Glutamatergic neuron (in vitro differentiated cells): ENCODE results near the gene HOXD9. TPM values are rescaled to one million over a fixed set of nuclear protein-coding genes. Genes with fewer than 3 reads are reported as not detected.

ENCODE experiments used
- DNase-seq: peaks from one replicate; pipeline ENCODE4 v3.0.0; 2022
- H3K27ac Mint-ChIP-seq: one replicate; pipeline ENCODE4 v1.8.0; 2020; ENCODE audit warnings: mild to moderate bottlenecking, mixed read lengths, inconsistent platforms; ENCODE audit not compliant: unreplicated experiment
- H3K27me3 Mint-ChIP-seq: one replicate; pipeline ENCODE4 v1.8.0; 2020; ENCODE audit warnings: mild to moderate bottlenecking, moderate library complexity, mixed read lengths, inconsistent platforms; ENCODE audit not compliant: unreplicated experiment
- H3K36me3 Mint-ChIP-seq: one replicate; pipeline ENCODE4 v1.8.0; 2020; ENCODE audit warnings: mild to moderate bottlenecking, mixed read lengths, inconsistent platforms; ENCODE audit not compliant: unreplicated experiment
- H3K4me1 Mint-ChIP-seq: one replicate; pipeline ENCODE4 v1.8.0; 2020; ENCODE audit warnings: mild to moderate bottlenecking, low read depth, mixed read lengths, inconsistent platforms; ENCODE audit not compliant: unreplicated experiment
- H3K4me3 Mint-ChIP-seq: one replicate; pipeline ENCODE4 v1.8.0; 2020; ENCODE audit warnings: mild to moderate bottlenecking, mixed read lengths, inconsistent platforms; ENCODE audit not compliant: unreplicated experiment
- H3K9me3 Mint-ChIP-seq: one replicate; pipeline ENCODE4 v1.8.0; 2020; ENCODE audit warnings: mild to moderate bottlenecking, moderate library complexity, mixed read lengths, inconsistent platforms; ENCODE audit not compliant: unreplicated experiment
- CTCF ChIP-seq: fragments of 200-600 bp; sonication (generic); IDR thresholded peaks from one replicate; pipeline ENCODE4 v1.5.0; 2021; ENCODE audit not compliant: partially characterized antibody, unreplicated experiment
- total RNA-seq: library from RNA; stranded (reverse); fragmentation: NEBNext Ultra II Directional; extraction: Animal tissue kit (Norgen Biotek cat#: 25700); gene quantifications from one replicate; pipeline ENCODE4 v1.2.1, GENCODE V29; 2021; ENCODE audit not compliant: unreplicated experiment

HOXD9 gene
- total RNA-seq, 1 donor from 2014 or later: 0.44 TPM

- Mint-ChIP-seq H3K36me3 (peaks cover 7% of the 10 kb centered on the region), H3K27me3 (peaks cover 44% of the 10 kb centered on the region), H3K9me3 (peaks cover 6% of the 10 kb centered on the region), H3K27ac (no peak overlapping the region), H3K4me3 (no peak overlapping the region), H3K4me1 (no peaks in the 10 kb centered on the region)
- DNase-seq: no peak
- TF ChIP-seq CTCF: no peak
Observed at GRCh38 chr2:176111846-176112374, 10.6 kb upstream of the HOXD9 start.

DNA sequence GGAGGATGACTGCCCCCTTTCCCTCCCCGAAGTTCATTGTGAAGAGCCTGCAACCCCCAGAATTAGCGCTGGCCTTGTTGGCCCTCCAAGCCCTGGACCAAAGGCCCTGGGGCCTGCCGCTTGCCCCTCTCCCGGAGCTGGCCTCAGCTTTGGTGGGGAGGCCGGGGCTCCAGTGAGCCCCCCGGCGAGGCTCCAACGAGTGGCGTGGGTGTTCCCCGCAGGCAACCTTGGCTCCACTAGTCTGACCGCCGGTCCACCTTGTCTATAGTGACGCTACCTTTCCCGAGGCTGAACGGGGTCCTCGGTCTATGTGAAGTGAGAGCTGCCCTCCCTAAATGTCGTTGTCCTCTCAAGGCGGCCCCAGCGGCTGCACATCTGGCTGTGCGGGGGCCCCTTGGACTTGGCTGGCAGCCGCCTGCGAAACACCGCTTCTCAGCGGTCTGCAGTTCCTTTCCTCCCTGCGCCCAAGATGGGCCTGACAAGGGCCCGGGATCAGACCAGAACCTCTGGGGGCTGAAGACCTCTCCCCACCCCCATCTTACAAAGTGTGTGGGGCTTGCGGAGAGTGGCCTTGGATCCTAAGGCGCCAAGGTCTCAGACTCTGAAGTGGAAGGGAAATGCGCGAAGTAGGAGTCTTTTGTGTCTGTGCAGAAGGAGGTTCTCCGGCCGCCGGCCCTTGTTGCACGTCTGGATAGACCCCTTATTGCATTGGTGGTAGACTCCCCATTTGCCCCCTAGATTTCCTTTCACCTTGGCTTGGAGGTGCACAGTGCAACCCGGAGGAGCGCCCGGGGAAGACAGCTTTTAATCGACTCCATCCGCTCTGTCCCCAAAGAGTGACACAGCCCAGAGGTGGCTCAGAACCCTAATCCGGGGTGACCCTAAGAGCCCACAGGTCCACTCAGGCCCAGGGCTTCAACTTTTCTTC is 9.9 kb upstream of the HOXD9 start:
- Mint-ChIP-seq H3K4me3 (no peak overlapping the region), H3K27me3 (peaks cover 45% of the 10 kb centered on the region), H3K4me1 (no peaks in the 10 kb centered on the region), H3K9me3 (peaks cover 8% of the 10 kb centered on the region), H3K36me3 (peaks cover 11% of the 10 kb centered on the region), H3K27ac (no peak overlapping the region)
- DNase-seq: no peak
- TF ChIP-seq CTCF: no peak

DNA sequence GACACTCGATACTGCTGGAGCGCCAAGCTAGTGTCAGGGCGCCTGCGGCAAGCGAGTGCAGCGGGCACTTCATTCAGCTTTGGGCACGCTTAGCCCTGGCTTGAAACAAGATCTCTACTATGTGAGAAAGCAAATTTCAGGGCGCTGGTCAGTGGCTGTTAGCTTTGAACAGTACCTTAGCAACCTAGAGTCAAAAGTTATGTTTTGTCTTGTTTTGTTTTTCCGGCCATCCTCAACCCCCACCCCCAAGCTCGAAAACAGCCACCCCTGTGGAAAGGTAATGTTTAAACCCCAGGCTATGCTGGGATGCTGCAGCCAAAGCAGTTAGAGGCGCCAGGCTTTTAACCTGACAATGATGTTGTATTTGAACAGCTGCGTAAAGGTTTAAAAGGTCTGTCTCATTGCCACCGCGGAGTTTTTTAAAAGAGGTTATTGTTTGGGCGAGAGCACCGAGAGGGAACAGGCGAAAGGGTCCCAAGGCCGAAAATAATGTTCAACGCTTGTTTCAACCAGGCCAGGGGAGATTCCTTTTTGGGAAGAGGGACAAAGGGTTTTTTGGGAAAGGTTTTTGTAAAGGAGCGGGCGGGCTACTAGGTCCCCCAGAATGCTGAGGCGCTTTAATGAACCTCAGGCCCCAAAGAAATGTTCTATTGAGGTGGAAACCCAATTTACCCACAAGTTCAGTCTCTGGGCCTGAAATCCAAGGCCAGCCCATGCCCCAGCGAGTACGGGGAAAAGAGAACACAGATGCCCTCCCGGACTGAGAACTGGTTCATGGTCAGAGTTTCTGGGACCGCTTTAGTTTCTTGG is 8.2 kb upstream of the HOXD9 start:
- TF ChIP-seq CTCF: no peak
- peaks cover 45% of the 10 kb centered on the region for H3K27me3 Mint-ChIP-seq
- no peak overlapping the region for H3K4me3 Mint-ChIP-seq
- DNase-seq: no peak
- H3K27ac Mint-ChIP-seq: no peak overlapping the region
- peaks cover 11% of the 10 kb centered on the region for H3K36me3 Mint-ChIP-seq
- H3K4me1 Mint-ChIP-seq: no peaks in the 10 kb centered on the region
- H3K9me3 Mint-ChIP-seq: peaks cover 6% of the 10 kb centered on the region

DNA sequence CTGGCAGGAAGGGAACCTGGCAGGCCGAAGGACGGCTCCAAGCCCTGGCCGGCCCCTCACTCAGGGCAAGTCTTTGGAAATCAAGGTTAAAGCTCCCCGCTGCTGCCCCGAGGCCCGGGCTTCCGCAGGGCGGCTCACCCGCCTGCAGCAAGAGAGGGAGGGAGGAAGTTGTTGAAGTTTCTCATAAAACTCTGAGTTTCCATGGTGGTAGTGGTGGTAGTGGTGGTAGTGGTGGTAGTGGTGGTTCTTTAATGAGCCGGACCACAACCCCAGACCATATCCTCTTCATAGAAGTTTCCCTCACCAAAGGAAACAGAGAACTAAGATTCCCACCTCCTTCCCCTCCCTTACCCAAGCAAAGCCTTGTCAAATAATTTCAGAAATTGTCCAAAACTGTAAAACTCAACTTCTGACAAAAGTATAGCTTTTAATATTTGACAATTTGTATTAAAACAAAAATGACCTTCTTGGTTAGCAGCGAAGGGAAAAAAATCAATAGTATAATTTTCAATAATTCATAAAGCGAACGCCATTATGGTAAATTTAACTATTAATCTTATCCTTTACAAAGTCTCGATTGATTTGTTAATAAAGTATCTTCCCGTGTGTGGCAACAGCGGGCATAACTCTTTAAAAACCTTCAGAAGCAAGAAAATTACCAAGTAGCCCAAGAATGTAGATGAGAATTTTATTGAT is 7.4 kb upstream of the HOXD9 start:
- Mint-ChIP-seq H3K4me1 (no peaks in the 10 kb centered on the region), H3K27ac (no peak overlapping the region), H3K4me3 (no peak overlapping the region), H3K36me3 (peaks cover 11% of the 10 kb centered on the region), H3K27me3 (peaks cover 44% of the 10 kb centered on the region), H3K9me3 (peaks cover 6% of the 10 kb centered on the region)
- no peak for TF ChIP-seq CTCF
- no peak for DNase-seq
